Right lobe of liver (tissue), 4 donors: ENCODE measurements around the gene SEMA3A.

Experiments
- POLR2A ChIP-seq: fragments of 450-650 bp; IDR thresholded peaks from one replicate; pipeline ENCODE4 v1.6.1; 2017; ENCODE audit warnings: antibody characterized with exemption, mild to moderate bottlenecking
- TF ChIP-seq, protein P1 (sequence below), 4 donors: fragments of 200-600 bp in 3 of 4; fragments of 450-650 bp in 1 of 4; IDR thresholded peaks; one replicate each; pipeline versions ENCODE4 v1.5.1 to v1.8.0; 2016 to 2022; ENCODE audit warnings: antibody characterized with exemption in 4 of 4, mild to moderate bottlenecking in 2 of 4
- donor health status: DM: no; HTN: no; CAD: no.
- donor health status: DM: no; HTN: no; CAD: no.
- donor health status: DM: no; HTN: yes; CAD: no.

DNA sequence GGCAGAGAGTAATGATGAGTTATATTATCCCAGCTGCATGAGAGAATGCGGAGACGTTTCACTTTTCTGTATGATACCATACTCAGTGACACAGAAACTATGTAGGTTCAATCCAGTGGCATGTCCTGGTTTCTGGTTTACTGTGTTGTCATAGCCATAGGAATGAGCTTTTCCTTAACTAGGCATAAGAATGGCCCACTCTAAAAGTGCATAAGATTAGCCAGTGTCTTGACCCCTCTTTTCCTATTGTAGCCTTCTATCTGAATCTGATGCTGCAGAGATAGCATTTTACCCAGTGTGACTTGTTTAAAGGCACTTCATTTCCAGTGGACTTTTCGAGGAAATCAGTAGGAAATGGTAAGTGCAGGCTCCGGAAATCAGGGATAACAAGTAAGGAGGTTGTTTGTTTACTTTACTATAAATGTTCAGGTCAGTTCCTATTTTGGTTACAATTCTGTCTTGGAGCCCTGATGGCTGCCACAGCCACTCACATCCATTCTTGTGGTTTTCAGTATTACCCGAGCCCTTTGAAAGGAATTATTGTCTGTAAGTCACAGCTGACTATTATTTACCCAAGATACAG is 70.5 kb downstream of the SEMA3A start:
- TF ChIP-seq, protein P1, sequence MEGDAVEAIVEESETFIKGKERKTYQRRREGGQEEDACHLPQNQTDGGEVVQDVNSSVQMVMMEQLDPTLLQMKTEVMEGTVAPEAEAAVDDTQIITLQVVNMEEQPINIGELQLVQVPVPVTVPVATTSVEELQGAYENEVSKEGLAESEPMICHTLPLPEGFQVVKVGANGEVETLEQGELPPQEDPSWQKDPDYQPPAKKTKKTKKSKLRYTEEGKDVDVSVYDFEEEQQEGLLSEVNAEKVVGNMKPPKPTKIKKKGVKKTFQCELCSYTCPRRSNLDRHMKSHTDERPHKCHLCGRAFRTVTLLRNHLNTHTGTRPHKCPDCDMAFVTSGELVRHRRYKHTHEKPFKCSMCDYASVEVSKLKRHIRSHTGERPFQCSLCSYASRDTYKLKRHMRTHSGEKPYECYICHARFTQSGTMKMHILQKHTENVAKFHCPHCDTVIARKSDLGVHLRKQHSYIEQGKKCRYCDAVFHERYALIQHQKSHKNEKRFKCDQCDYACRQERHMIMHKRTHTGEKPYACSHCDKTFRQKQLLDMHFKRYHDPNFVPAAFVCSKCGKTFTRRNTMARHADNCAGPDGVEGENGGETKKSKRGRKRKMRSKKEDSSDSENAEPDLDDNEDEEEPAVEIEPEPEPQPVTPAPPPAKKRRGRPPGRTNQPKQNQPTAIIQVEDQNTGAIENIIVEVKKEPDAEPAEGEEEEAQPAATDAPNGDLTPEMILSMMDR (IDR thresholded peaks at IDR 0.05): no peak
- no peak for TF ChIP-seq POLR2A
